Esophagus muscularis mucosa (tissue), 3 donors: ENCODE measurements around the gene OGFRL1.

Experiments used
- CTCF ChIP-seq, 3 experiments: fragments of 200-600 bp in 2 of 3; fragments of 450-650 bp in 1 of 3; sonication (generic) in 2 of 3; IDR thresholded peaks; one replicate each; pipeline ENCODE4 v1.5.1; 2017 to 2019; ENCODE audit warnings: antibody characterized with exemption in 3 of 3, mild to moderate bottlenecking in 2 of 3, moderate library complexity in 1 of 3
- POLR2A ChIP-seq: fragments of 450-650 bp; IDR thresholded peaks from one replicate; pipeline ENCODE4 v1.6.1; 2017; ENCODE audit warnings: antibody characterized with exemption, moderate library complexity, mild to moderate bottlenecking, low read depth

- TF ChIP-seq CTCF (IDR thresholded peaks at IDR 0.05) (no peak), POLR2A (no peak)
Observed at GRCh38 chr6:71333697-71334096, 45.1 kb downstream of the OGFRL1 start.
